GM19452 (cell line): ENCODE data around the gene PLD3.
"Not testable (repeated sequence)": the region's sequence is repeated elsewhere in the genome, so short reads cannot be mapped to it uniquely, and the experiment has no call there.

Experiments
- ATAC-seq: cut with Tn5 transposase; IDR thresholded peaks from one replicate; pipeline ENCODE4 v1.9.1; 2021; ENCODE audit not compliant: unreplicated experiment

PLD3 gene

DNA sequence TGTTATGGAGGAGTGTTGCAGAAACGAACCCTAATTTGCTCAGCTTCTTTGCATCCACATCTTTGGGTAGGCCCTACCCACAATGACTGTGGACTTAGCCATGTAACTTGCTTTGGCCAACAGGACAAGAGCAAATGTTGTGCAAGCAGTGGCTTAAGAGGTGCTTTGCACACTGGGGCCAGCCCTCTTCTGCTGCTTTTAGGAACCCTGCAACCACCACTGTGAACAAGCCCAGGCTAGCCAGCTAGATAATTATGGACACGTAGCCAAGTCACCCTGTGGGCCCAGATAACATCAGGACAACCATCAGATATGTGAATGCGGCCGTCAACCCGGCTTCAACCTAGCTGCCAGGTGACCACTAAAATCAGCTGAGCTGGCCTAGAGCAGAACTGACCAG lies 17.4 kb upstream of the PLD3 start:
- ATAC-seq: no peak

DNA sequence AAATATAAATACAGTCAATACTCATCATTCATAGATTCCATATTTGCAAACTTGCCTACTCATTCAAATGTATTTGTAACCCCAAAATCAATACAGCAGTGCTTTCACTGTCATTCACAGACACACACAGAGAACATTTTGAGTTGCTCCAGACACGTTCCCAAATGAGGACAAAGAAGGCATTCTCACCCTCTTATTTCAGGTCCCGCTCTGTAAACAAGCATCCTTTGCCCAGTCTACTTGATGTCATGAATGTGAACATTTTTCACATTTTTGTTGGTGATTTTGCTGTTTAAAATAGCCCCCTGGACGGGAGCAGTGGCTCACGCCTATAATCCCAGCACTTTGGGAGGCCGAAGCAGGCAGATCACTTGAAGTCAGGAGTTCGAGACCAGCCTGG lies 15.8 kb upstream of the PLD3 start:
- ATAC-seq: no peak

DNA sequence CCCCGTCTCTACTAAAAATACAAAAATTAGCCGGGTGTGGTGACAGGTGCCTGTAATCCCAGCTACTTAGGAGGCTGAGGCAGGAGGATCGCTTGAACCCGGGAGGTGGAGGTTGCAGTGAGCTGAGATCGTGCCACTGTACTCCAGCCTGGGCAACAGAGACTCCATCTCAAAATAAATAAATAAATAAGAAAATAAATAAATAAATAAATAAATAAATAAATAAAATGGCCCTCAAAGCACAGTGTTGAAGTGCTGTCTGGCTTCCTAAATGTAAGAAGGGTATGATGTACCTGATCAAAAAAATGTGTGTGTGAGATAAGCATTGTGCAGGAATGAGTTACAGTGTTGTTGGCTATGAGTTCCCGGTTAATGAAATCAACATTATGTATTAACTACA lies 15.4 kb upstream of the PLD3 start:
- ATAC-seq: not testable (repeated sequence)

DNA sequence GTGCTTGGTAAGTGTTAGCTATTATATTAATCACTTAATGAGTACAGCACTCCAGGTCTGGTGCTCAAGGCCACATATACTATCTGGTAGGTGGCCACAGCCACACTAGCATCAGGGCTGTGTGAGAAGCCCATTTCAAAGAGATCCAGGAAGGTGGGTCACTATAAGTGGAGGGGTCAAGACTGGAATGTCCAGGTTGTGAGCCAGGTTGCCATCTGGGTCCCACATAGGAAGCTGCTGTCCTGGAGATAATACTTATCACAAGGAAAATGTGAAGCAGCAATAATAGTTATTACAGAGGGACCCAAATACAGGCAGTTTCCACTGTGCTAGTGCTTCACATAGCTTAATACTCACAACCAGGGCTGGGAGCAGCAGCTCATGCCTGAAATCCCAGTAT lies 13.4 kb upstream of the PLD3 start:
- no peak for ATAC-seq

DNA sequence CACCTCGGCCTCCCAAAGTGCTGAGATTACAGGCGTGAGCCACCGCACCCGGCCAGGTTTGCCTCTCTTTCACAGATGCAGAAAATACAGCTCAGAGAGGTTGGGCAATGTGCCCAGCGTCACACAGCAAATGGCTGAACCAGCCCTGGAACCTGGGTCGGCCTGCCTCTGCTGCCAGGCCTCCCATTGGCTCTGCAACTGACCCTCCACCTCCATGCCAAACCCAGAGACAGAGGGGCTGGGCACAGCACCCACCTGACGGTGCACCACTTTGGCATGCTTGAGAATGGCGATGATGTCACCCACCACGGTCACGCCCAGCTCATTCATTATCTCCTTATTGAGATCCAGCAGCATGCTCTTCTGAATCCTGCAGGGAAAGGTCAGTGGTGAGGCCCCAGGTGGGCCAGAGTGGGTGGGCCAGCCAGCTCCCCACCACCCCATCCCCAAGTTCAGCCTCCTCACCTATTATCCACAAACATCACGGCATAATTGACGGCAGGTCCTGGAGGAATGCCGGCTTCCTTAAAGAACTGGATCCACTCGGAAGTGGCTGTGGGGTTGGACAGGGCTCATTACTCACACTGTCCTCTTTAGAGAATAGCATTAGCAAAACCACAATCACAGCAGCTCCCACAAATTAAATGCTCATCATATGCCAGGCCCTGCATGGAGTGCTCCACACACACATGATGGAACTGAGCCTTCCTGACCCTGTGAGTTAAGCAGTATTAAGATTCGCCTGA lies 12.5 kb upstream of the PLD3 start:
- no peak for ATAC-seq

DNA sequence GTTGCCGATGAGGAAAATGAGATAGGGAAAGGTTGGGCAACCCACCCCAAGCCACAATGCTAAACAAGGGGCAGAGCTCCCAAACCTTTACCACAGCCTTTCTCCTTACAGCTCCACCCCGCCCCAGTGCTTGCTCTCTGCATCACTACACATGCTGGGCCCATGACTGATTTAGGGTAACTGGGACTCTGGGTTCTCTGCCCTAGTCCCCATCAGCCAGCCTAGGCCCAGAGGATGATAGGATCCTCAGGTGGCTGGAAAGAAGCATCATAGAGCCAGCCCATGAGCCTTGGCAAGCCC lies 11.9 kb upstream of the PLD3 start:
- no peak for ATAC-seq

DNA sequence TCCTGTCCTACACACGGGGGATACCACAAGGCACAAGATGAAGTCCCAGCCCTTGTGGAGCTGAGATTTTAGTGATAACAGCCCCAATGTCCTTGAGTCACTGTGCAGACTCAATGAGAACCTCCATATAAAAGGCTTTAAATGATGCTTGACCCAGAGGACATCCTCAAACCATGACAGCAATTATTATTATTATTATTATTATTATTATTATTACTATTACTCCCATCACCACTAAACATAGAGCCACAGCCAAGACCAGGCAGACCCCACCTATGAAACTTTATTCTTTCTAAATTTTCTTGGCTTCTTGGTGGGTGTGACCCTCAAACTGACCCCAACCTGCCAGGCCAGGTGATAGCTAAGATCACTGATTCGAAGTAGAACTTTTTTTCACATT lies 11.4 kb upstream of the PLD3 start:
- ATAC-seq: no peak

DNA sequence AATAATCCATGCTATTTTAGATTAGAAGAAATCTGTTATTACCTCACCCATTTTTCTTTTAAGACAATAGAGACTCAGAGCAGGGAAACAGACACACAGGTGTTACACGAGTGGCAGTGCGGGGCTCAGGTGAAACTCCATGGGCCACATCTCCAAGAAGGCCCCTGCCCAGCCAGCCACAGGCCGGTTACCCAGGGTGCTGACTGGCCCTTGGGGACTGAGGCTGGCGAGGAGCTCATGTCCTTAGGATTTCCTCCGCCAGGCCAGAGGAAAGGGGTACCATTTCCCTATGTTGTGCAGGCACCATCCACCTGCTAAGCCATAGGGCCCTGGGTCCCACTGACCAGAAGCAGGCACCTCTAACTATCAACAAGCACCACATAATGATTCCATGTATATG lies 10.9 kb upstream of the PLD3 start:
- ATAC-seq: no peak

DNA sequence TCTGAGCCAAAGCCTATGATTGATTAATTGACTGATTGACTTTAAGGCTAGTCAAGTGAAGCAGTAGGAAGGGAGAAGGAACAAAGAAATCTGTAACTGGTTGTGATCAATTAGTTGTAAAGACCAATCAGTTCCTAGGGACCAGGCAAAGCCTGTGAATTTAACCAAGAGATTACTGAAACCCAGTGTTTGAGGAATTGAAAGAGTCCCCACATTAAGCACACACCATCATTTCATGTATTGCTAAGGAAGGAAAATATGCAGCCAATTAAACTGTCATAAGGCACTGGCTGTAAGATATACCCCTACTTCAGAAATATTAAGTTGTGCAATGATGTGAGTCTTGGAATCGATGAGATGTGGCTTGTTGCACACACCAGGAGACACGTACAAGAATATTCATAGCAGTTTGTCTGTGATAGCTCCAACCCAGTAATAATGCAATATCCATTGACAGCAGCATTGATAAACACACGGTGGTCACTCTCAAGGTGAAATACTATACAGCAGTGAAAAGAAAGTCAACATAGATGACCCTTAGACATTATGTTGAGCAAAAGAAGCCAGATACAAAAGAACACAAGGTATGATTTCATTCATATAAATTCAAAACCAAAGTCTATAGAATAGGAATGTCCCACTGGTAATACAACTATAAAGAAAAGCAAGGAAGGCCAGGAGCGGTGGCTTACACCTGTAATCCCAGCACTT lies 9.3 kb upstream of the PLD3 start:
- ATAC-seq: no peak

DNA sequence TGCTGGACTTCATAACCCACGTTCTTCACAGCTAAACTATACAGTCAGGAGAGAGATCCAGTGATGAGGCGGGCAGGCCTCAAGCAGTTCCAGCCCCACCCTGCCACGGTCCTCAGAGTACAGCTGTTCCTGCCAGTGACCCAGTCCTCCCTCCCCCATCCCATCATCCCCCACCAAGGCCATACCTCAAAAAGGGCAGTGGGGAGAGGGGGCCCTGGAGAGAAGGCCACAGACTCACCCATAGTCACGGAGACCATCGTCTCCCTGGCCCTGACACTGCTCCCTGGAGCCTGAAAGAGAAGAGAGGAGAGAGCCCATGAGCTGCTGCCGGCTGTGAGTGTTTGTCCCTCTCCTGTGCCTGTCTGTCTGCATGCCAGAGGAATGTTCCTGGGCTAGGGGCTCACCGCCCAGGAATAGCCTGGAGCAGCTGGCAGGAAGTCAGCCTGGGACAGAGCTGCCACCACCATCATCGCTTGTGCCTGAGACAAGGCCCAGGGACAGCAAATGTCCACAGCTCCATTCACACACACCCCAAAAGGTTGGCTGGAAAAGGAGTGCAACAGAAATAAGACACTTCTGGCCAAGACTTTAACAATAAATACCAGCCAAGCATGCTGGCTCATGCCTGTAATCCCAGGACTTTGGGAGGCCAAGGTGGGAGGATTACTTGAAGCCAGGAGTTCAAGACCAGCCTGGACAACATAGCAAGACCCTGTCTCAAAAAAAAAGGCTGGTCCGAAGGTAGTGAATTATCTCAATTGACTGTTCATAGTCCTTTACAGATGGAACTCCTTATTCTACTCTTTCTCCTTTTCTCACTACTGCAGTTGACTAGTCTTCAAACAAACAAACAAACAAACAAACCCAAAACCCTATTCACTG lies 6.7 kb upstream of the PLD3 start:
- no peak for ATAC-seq

DNA sequence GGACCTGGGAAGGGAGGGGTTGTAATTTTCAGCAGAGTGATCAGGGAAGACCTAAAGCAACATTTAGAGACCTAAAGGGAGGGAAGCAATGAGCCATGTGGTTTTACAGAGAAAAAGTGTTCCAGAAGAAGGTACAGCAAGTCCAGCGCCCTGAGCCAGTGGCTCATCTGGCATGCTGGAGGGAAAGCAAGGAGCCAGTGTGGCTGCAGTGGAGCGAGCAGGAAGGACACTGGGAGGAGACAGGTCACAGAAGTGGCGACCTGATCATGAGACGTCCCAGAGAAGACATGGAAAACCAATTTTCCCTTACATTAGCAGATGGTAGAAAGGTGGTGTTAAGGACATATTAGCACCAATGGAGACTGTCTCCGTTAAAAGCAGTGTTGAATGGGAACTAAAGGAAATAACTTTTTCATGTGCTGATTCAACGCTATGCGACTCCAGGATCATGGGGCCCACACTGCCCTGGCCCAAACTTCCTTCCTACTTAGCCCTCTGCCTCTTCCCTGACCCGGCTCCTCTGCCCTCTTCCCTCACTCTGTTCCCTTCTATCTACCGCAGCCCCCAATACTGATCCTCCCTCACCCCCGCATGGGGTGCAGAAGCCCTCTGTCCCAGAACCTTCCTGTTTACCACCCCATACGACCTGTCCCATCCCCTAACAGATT lies 5.7 kb upstream of the PLD3 start:
- no peak for ATAC-seq

DNA sequence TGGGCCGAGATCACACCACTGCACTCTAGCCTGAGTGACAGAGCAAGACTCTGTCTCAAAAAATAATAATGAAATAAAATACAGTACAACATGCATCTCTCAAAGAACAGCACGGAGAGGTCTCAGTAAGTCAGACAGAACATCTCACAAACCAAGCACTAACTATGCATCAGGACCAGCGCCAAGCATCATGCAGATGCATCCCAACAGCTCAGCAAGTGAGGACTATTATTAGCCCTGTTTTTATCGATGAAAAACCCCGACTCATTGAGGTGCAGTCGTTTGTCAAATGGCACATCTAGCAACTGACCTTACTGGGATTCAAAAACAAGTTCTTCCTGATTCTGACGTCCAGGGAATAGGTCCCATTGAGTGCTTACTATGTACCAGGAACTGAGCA lies 4.1 kb upstream of the PLD3 start:
- ATAC-seq: no peak

DNA sequence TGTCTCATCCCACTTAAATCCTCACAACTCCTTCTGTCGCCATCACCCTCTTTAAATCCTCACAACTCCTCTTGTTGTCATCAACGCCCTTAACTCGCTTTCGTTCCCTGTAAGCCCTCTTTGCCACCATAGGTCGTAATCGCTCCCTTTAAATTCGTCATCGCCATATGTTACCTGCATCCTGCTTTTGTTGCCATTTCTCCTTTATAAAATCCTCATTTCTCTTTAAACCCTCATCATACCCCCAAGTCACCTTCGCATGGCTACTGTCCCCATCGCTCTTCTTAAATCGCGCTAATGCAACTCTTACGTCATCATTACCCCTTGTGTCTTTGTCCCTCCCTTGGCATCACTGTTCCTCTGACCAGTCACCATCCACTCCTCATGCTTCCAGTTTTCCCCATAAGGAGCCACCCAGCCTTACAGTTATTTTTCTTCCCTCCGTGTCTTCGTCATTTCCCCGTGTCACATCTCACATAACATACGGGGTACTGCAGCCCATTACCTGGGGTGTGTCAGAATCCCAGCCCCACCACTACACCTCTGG lies 539 bp downstream of the PLD3 start:
- no peak for ATAC-seq

DNA sequence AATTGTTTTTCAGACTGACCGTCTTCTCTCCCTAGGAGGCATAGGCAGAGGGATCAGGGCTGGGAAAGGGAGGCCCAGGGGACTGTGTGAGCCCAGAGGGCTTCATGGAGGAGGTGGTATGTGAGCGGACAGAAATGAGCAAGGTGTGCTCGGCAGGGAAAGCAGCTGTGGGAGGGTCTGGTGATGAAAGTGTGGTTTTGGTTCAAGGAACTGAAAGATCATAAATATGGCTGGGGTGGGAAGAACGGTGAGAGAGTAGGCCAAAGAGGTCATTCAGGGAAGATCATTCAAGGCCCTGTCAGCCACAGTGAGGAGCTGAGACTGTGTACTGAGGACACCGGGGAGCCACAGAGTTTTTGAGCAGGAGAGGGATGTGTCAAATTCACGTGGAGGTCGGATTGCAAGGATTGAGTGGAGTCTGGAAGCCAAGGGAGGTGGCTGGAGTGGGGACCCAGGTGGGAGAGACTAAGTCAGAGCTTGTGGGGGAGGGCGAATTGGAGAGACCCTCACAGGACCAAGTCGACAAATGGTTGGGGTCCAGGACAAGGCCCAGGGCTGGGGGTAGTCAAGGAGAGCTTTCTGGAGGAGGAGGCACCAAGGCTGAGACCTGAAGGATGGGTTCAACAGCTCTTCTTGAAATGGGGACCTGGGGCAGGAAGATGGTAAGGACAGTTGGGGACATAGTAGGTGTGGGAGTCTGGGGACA lies 7.6 kb downstream of the PLD3 start:
- ATAC-seq: no peak

DNA sequence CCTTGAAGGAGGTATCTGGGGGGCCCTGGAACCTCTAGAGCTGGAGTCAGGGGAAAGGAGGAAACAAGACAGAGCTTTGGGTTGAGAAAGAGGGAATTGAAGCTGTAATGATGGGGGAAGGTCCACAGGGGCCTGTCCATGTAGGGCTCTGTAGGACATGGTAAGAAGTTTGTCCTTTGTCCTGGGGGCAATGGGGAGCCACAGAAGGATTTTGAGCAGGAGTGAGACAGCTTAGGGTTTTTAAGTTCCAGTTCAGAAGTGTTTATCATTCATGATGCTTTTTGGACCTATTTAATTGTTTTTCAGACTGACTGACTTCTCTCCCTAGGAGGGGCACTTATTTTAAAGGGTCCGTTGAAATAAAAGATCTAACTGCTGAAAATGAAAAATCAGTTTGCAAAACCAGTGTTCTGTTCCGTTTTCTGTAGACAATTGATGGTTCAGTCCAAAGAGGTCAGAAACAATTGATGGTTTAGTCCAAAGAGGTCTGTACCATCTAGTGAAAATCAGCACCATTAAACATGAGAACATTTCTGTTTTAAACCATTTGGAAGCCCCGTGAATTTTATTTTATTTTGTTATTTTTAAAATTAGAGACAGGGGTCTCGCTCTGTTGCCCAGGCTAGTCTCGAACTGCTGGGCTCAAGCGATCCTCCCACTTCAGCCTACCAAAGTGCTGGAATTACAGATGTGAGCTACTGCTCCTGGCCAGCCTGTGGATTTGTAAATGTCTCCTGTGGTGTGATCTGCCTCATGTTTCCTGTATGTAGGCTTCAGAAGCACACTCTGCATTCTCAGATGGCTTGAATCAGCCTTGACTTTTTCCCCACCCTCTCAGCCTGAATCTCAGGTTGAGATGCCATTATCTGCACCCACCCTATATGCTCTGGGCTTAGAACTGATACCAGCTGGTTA lies 8.4 kb downstream of the PLD3 start:
- ATAC-seq: no peak

DNA sequence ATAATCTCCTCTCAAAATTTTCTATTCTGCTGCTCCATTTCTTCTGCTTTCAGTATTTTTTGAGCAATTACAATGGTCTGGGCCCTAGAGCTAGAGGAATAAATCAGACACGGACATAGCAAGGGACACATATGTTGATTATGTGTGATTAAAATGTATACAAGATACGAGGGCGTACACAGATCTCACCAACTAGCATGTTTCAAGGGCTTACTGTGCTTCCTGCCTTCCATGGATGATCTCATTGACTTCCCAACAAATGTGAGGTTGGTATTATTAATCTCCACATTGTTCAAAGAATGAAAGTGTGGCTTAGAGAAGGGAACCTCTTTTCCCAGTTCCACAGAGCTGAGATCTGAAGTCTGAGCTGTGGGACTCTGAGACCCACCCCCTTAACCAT lies 9.1 kb downstream of the PLD3 start:
- no peak for ATAC-seq

DNA sequence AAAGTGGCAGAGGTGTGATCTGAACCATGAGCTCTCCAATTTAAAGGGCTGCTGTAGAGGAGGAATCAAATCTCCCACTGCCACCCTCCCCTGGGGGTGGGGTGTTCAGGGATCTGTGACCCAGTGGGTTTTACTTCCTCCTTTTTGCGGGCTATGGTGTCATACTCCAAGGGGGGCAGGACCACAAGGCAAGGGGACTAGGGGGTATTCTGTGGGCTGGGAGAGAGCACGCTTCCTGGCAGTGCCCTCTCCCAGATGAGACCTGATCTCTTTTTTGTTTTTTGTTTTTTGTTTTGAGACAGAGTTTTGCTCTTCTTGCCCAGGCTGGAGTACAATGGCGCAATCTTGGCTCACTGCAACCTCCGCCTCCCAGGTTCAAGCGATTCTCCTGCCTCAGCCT lies 10.3 kb downstream of the PLD3 start:
- ATAC-seq: no peak

DNA sequence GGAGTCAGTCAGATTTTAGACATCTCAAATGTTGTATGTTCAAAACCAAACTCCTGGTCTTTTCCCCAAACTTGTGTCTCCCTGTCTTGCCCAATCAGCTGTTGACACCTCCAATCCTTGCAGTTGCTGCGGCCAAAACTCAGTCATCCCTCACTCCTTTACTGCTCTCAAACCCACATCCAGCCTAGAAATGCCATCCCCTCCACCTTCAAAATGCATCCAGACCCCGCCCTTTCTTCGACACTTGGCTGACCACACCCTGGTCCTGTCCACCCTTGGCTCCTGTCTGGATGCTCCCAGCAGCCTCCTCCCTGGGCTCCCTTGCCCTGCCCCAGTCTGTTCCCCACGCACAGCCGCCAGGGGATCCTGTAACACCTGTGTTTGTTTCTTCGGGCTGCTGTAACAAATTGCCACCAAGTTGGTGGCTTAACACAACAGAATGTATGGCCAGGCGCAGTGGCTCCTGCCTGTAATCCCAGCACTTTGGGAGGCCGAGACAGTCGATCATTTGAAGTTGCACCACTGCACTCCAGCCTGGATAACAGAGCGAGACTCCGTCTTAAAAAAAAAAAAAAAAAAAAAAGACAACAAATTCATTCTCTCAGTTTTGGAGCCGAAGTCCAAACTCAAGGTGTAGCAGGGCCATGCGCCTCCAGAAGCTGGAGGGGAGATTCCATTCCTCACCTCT lies 11.7 kb downstream of the PLD3 start:
- ATAC-seq: no peak

DNA sequence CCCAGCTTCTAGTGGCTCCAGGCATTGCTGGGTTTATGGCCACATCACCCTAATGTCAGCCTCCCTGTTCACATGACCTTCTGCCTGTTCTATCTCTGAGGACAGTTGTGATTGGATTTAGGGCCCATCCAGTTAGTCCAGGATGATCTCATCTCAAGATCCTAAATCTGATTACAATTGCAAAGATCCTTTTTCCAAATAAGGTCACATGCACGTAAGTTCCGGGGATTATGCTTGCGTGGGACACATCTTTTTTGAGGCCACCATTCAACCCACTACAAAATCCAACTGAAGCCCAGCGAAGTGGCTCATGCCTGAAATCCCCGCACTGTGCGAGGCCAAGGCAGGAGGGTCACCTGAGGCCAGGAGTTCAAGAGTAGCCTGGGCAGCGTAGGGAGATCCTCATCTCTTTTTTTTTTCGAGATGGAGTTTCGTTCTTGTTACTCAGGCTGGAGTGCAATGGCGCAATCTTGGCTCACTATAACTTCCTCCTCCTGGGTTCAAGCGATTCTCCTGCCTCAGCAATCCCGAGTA lies 12.3 kb downstream of the PLD3 start:
- no peak for ATAC-seq
